Sigmoid colon (tissue), 7 donors: ENCODE data around the gene ARFGAP1. TPM values are rescaled to one million over a fixed set of nuclear protein-coding genes. Genes with fewer than 3 reads are reported as not detected.

Source experiments
- DNase-seq: peaks from one replicate; pipeline ENCODE4 v3.0.0-alpha.2; 2019
- H3K27ac ChIP-seq, 4 donors: fragments of 200-600 bp; sonication (generic); one replicate each; pipeline ENCODE4 v1.5.1; 2016 to 2019; ENCODE audit warnings: mild to moderate bottlenecking in 1 of 4
- H3K27me3 ChIP-seq, 3 donors: fragments of 200-600 bp; sonication (generic); one replicate each; pipeline ENCODE4 v1.5.1; 2019; ENCODE audit warnings: mild to moderate bottlenecking in 1 of 3
- H3K36me3 ChIP-seq, 4 donors: fragments of 200-600 bp; sonication (generic); one replicate each; pipeline ENCODE4 v1.5.1; 2016 to 2019
- H3K4me1 ChIP-seq, 4 donors: fragments of 200-600 bp; sonication (generic); one replicate each; pipeline ENCODE4 v1.5.1; 2017 to 2019
- H3K4me3 ChIP-seq, 4 donors: fragments of 200-600 bp; sonication (generic); one replicate each; pipeline ENCODE4 v1.5.1; 2017 to 2019; ENCODE audit warnings: mild to moderate bottlenecking in 2 of 4, moderate library complexity in 1 of 4
- H3K9me3 ChIP-seq, 4 donors: fragments of 200-600 bp in 3 of 4; sonication (generic) in 3 of 4; one replicate each; pipeline versions ENCODE4 v1.5.1 to v1.6.1; 2013 to 2019
- EP300 ChIP-seq, 4 donors: sonication (generic); formaldehyde crosslinking; IDR thresholded peaks; one replicate each; pipeline ENCODE4 v1.6.1; 2017; ENCODE audit warnings: antibody characterized with exemption in 4 of 4
- POLR2A ChIP-seq, 2 donors: fragments of 450-650 bp; IDR thresholded peaks; one replicate each; pipeline ENCODE4 v1.6.1; 2016; ENCODE audit warnings: antibody characterized with exemption in 2 of 2, mild to moderate bottlenecking in 2 of 2, moderate library complexity in 2 of 2
- POLR2AphosphoS5 ChIP-seq, 4 donors: sonication (generic); formaldehyde crosslinking; IDR thresholded peaks; one replicate each; pipeline ENCODE4 v1.6.1; 2017; ENCODE audit warnings: antibody characterized with exemption in 4 of 4
- WGBS, 2 donors: extraction: QIAGEN DNeasy Blood & Tissue Kit; methylation state at CpG; one replicate each; pipeline ENCODE4 v1.1.7; 2013; 5-methylcytosine and 5-hydroxymethylcytosine counted together
- intact Hi-C: fragments of 100-400 bp; cut with DNase I; formaldehyde crosslinking; loops from one replicate; pipeline ENCODE4 v1.15.1; 2023
- polyA plus RNA-seq, 3 donors: library from polyadenylated mRNA; stranded (reverse); fragments of 200-250 nt; gene quantifications; one replicate each; pipeline ENCODE4 v1.2.3, GENCODE V29; 2013
- total RNA-seq, 4 donors: library from RNA; depleted of rRNA; stranded (reverse); fragments of >200 nt; gene quantifications; one replicate each; pipeline ENCODE4 v1.1.0, GENCODE V29; 2016
- TF ChIP-seq, protein P1 (sequence below), 4 experiments: fragments of 450-650 bp in 3 of 4; fragments of 200-600 bp in 1 of 4; IDR thresholded peaks; one replicate each; pipeline ENCODE4 v1.5.1; 2016 to 2019; ENCODE audit warnings: antibody characterized with exemption in 4 of 4, mild to moderate bottlenecking in 3 of 4, moderate library complexity in 2 of 4
- donor health status: healthy with polysubstance abuse.
- donor health status: Bipolar disorder and iron deficiency.
- donor health status: healthy.

ARFGAP1 gene
- total and polyA plus RNA-seq, 7 donors, result 19.8 to 109 (median 31.8) TPM

GRCh38 chr20:63295846-63296245 is 23.2 kb downstream of the ARFGAP1 start:
- Histone ChIP-seq H3K4me3 (no peak overlapping the region), H3K4me1 (peaks cover 0 to 6% (median 2%) of the 10 kb centered on the region in 4 donors), H3K9me3 (peaks cover 0 to 2% (median 0%) of the 10 kb centered on the region in 4 donors), H3K27me3 (peaks cover 21 to 82% (median 60%) of the 10 kb centered on the region in 3 donors), H3K27ac (no peak overlapping the region), H3K36me3 (no peaks in the 10 kb centered on the region)
- no peak for TF ChIP-seq EP300 (IDR thresholded peaks at IDR 0.05)
- TF ChIP-seq, protein P1, sequence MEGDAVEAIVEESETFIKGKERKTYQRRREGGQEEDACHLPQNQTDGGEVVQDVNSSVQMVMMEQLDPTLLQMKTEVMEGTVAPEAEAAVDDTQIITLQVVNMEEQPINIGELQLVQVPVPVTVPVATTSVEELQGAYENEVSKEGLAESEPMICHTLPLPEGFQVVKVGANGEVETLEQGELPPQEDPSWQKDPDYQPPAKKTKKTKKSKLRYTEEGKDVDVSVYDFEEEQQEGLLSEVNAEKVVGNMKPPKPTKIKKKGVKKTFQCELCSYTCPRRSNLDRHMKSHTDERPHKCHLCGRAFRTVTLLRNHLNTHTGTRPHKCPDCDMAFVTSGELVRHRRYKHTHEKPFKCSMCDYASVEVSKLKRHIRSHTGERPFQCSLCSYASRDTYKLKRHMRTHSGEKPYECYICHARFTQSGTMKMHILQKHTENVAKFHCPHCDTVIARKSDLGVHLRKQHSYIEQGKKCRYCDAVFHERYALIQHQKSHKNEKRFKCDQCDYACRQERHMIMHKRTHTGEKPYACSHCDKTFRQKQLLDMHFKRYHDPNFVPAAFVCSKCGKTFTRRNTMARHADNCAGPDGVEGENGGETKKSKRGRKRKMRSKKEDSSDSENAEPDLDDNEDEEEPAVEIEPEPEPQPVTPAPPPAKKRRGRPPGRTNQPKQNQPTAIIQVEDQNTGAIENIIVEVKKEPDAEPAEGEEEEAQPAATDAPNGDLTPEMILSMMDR (IDR thresholded peaks at IDR 0.05), result no peak
- no peak for TF ChIP-seq POLR2AphosphoS5 (IDR thresholded peaks at IDR 0.05)
- TF ChIP-seq POLR2A (IDR thresholded peaks at IDR 0.05), result no peak
- 16 to 17% methylated on average over 20 of the region's 20 CpGs for WGBS, 2 donors
- no peak for DNase-seq
- intact Hi-C loops, result no loop called here

GRCh38 chr20:63296531-63297299 is 24.1 kb downstream of the ARFGAP1 start:
- H3K4me1 ChIP-seq, result no peaks in the 10 kb centered on the region
- H3K4me3 ChIP-seq, result no peak overlapping the region
- WGBS, 2 donors, result 38 to 50% methylated on average over 18 of the region's 18 CpGs
- TF ChIP-seq POLR2A (IDR thresholded peaks at IDR 0.05), result no peak
- TF ChIP-seq POLR2AphosphoS5 (IDR thresholded peaks at IDR 0.05), result no peak
- TF ChIP-seq EP300 (IDR thresholded peaks at IDR 0.05), result no peak
- TF ChIP-seq, protein P1 (IDR thresholded peaks at IDR 0.05), result no peak
- H3K9me3 ChIP-seq, result peaks cover 0 to 3% (median 0%) of the 10 kb centered on the region in 4 donors
- no peak overlapping the region for H3K27ac ChIP-seq
- H3K27me3 ChIP-seq, result peaks cover 21 to 84% (median 60%) of the 10 kb centered on the region in 3 donors
- intact Hi-C loops, result no loop called here
- DNase-seq, result no peak
- H3K36me3 ChIP-seq, result no peaks in the 10 kb centered on the region

DNA sequence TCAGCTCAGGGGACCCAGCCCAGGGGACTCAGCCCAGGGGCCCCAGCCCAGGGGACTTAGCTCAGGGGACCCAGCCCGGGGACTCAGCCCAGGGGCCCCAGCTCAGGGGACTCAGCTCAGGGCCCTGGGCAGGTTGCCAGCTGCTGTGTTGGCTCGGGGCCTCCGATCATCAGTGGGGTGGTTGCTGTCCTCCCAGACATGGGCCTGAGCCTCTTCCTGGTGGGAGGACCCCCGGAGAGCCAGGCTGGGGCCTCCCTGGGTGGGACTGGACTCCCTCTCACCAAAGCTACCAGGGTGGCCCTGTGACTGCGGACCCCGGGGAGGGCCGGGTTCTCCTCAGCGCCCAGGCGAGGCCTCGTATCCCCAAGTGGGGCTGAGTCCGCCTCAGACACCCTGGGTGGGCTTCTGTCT is 24.8 kb downstream of the ARFGAP1 start:
- DNase-seq, result no peak
- WGBS, 2 donors, result 63 to 74% methylated on average over 11 of the region's 11 CpGs
- intact Hi-C loops, result no loop called here
- H3K36me3 ChIP-seq, result no peaks in the 10 kb centered on the region
- H3K27me3 ChIP-seq, result peaks cover 21 to 84% (median 60%) of the 10 kb centered on the region in 3 donors
- no peaks in the 10 kb centered on the region for H3K4me1 ChIP-seq
- no peak overlapping the region for H3K4me3 ChIP-seq
- peaks cover 0 to 3% (median 0%) of the 10 kb centered on the region in 4 donors for H3K9me3 ChIP-seq
- H3K27ac ChIP-seq, result no peak overlapping the region
- TF ChIP-seq, protein P1 (IDR thresholded peaks at IDR 0.05), result no peak
- TF ChIP-seq EP300 (IDR thresholded peaks at IDR 0.05) (no peak), POLR2AphosphoS5 (IDR thresholded peaks at IDR 0.05) (no peak), POLR2A (IDR thresholded peaks at IDR 0.05) (no peak)

- no peak for DNase-seq
- Histone ChIP-seq H3K27me3 (peaks cover 21 to 78% (median 60%) of the 10 kb centered on the region in 3 donors), H3K36me3 (no peaks in the 10 kb centered on the region), H3K27ac (no peak overlapping the region), H3K4me1 (no peaks in the 10 kb centered on the region), H3K4me3 (no peak overlapping the region), H3K9me3 (peaks cover 0 to 3% (median 0%) of the 10 kb centered on the region in 4 donors)
- 77 to 82% methylated on average over 16 of the region's 16 CpGs for WGBS, 2 donors
- TF ChIP-seq EP300 (IDR thresholded peaks at IDR 0.05), result no peak
- no peak for TF ChIP-seq POLR2A (IDR thresholded peaks at IDR 0.05)
- TF ChIP-seq POLR2AphosphoS5 (IDR thresholded peaks at IDR 0.05), result no peak
- TF ChIP-seq, protein P1 (IDR thresholded peaks at IDR 0.05), result no peak
- intact Hi-C loops, result no loop called here
These were observed 25.4 kb downstream of the ARFGAP1 start for GRCh38 chr20:63297796-63298572.
